Memory B cell (primary cell): ENCODE measurements around the gene RASSF6.
"Not testable (repeated sequence)": the region's sequence is repeated elsewhere in the genome, so short reads cannot be mapped to it uniquely, and the experiment has no call there.

Experiments used
- ATAC-seq: fragments of 150-1000 bp; cut with Tn5 transposase; 2 replicates; pipeline ENCODE4 v1.10.0; 2021; ENCODE audit warnings: low read depth, mild to moderate bottlenecking, moderate library complexity
- DNase-seq, 2 donors: peaks; one replicate each; pipeline ENCODE4 v3.0.0; 2022; ENCODE audit warnings: low spot score in 2 of 2
- H3K27ac Mint-ChIP-seq: one replicate; pipeline ENCODE4 v1.8.0; 2022; ENCODE audit warnings: mild to moderate bottlenecking, moderate library complexity, mixed read lengths
- H3K27me3 Mint-ChIP-seq: one replicate; pipeline ENCODE4 v1.8.0; 2022; ENCODE audit warnings: mixed read lengths
- H3K36me3 Mint-ChIP-seq: one replicate; pipeline ENCODE4 v1.8.0; 2022; ENCODE audit warnings: mild to moderate bottlenecking, mixed read lengths
- H3K4me1 Mint-ChIP-seq: one replicate; pipeline ENCODE4 v1.8.0; 2022; ENCODE audit warnings: mixed read lengths
- H3K4me3 Mint-ChIP-seq: one replicate; pipeline ENCODE4 v1.8.0; 2022; ENCODE audit warnings: mild to moderate bottlenecking, moderate library complexity, mixed read lengths
- H3K9me3 Mint-ChIP-seq: one replicate; pipeline ENCODE4 v1.8.0; 2022; ENCODE audit warnings: mixed read lengths

RASSF6 gene, protein sequence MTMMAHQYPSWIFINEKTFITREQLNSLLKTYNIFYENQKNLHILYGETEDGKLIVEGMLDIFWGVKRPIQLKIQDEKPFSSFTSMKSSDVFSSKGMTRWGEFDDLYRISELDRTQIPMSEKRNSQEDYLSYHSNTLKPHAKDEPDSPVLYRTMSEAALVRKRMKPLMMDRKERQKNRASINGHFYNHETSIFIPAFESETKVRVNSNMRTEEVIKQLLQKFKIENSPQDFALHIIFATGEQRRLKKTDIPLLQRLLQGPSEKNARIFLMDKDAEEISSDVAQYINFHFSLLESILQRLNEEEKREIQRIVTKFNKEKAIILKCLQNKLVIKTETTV

DNA sequence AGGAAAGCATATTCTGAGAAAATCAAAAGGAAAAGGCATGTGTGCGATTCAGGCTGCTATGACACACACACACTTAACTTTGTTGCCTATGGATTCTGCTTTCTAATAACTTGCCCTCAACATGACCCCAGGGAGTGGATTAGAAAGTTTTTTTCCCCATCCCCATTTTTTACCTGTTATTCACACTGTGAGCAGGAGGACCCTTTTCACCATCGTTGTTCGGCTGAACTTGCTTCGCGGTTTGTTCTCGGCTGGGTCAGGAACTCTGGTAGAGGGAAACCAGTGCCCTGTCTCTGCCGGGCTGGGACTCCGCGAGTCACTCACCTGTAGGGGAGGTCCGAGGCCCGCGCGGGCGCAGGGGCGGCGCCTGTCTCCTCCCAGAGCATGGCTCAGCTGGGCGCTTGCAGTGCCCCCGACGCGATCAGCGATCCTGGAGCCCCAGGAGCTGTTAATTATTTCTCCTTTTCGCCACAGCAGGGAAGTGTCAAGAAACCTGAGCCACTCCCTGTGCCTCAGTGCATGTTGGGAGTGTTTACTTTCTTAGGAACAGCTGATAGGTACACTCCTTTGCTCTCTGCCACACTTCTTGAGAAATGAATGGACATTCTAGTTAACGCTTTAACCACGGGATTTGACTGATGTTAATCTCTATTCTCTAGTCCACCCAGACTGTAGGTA lies at the start of gene RASSF6:
Gene RASSF6 (minus strand): TSS at position 322 of the 678 bp plus-strand sequence. CDS start 8,641 bp downstream, outside the sequence.
- Mint-ChIP-seq H3K36me3 (peaks cover under 1% of the 10 kb centered on the region), H3K27me3 (peaks cover 1% of the 10 kb centered on the region), H3K9me3 (no peaks in the 10 kb centered on the region), H3K4me1 (peaks cover 18% of the 10 kb centered on the region), H3K27ac (peak within 1 kb of the TSS; percentile 25), H3K4me3 (peak within 1 kb of the TSS; percentile 85)
- DNase-seq (peak in 1 of 2 donors; percentile 22), ATAC-seq (peak; percentile 95)

DNA sequence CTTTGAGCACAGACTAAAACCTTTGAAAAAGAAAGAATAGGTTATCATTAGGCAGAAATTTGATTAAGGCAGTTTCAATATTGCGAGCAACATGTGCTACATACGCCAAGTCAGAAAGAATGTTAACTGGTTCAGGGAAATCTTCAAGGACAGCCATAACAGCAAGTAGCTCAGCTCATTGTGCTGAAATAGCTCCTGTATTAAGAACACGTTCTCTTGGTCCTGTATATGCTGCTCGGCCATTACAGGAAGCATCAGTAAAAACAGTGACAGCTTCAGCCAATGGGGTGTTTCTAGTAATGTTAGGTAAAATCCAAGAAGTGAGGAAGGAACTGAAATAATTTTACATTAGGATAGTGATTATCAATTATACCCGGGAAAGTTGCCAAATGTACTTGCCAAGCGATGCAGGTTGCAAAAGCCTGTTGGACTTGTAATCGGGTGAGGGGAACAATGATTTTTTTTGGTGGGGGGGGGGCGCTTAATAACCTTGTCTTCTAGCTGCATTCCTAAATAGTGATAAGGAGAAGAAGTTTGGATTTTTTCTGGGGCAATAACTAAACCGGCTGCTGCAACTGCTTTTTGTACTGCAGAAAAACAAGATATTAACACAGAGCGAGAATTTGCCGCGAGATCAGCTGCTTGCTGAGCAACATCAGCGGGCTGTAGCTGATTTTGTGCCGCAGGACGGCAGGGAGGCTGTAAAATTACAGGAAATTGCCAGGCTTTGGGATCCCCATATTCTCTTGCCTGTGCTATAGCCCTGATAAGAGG lies 49.4 kb upstream of the RASSF6 start:
- no peak for DNase-seq
- ATAC-seq: no peak
- no peaks in the 10 kb centered on the region for H3K36me3 Mint-ChIP-seq
- no peak overlapping the region for H3K4me3 Mint-ChIP-seq
- H3K4me1 Mint-ChIP-seq: no peaks in the 10 kb centered on the region
- H3K27ac Mint-ChIP-seq: no peak overlapping the region
- H3K27me3 Mint-ChIP-seq: no peaks in the 10 kb centered on the region
- no peaks in the 10 kb centered on the region for H3K9me3 Mint-ChIP-seq

DNA sequence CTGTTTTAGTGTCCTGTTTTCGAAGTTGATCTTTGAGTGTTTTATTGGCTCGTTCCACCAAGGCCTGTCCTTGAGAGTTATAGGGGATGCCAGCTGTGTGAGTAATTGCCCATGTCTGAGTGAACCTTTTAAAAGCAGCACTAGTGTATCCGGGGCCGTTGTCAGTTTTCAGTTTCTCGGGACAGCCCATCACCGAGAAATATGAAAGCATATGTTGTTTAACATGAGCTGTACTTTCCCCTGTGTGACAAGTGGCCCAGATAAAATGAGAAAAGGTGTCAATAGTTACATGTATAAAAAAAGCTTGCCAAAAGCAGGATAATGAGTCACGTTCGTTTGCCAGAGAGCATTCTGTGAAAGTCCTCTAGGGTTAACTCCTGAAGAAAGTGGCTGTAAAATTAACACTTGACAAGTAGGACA lies 48.6 kb upstream of the RASSF6 start:
- Mint-ChIP-seq H3K36me3 (no peaks in the 10 kb centered on the region), H3K4me1 (no peaks in the 10 kb centered on the region), H3K4me3 (no peak overlapping the region), H3K27ac (no peak overlapping the region), H3K9me3 (no peaks in the 10 kb centered on the region), H3K27me3 (no peaks in the 10 kb centered on the region)
- DNase-seq (no peak), ATAC-seq (no peak)

DNA sequence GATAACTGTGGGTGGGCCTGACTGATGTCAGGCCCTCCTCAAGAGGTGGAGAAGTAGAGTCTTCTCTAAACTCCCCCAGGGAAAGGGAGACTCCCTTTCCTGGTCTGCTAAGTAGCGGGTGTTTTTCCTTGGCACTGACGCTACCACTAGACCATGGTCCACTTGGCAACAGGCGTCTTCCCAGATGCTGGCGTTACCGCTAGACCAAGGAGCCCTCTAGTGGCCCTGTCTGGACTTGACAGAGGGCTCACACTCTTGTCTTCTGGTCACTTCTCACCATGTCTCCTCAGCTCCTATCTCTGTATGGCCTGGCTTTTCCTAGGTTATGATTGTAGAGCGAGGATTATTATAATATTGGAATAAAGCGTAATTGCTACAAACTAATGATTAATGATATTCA lies 45.7 kb upstream of the RASSF6 start:
- not testable (repeated sequence) for DNase-seq, H3K4me3 Mint-ChIP-seq, H3K9me3 Mint-ChIP-seq, H3K36me3 Mint-ChIP-seq, H3K27ac Mint-ChIP-seq, H3K4me1 Mint-ChIP-seq, ATAC-seq, H3K27me3 Mint-ChIP-seq

DNA sequence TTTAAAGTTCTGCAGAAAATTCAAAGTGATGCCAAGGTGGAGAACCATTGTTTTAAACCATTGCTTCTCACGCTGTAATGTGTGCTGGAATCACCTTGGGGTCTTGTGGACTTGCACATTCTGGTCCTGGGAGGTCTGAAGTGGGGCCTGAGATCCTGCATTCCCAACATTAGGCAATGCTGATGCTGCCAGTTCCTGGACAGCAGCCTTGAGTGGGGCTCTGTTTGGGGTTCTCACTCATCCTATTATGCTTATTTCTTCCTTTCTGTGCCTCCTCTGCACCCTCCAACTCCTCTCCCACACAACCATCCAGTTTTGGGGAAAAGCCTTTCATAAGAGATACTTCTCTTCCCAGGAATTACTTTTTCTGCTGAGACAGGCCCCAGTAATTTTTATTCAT lies 44.2 kb upstream of the RASSF6 start:
- Mint-ChIP-seq H3K27me3 (no peaks in the 10 kb centered on the region), H3K4me1 (no peaks in the 10 kb centered on the region), H3K36me3 (no peaks in the 10 kb centered on the region), H3K27ac (no peak overlapping the region), H3K9me3 (no peaks in the 10 kb centered on the region), H3K4me3 (no peak overlapping the region)
- no peak for ATAC-seq
- DNase-seq: no peak

DNA sequence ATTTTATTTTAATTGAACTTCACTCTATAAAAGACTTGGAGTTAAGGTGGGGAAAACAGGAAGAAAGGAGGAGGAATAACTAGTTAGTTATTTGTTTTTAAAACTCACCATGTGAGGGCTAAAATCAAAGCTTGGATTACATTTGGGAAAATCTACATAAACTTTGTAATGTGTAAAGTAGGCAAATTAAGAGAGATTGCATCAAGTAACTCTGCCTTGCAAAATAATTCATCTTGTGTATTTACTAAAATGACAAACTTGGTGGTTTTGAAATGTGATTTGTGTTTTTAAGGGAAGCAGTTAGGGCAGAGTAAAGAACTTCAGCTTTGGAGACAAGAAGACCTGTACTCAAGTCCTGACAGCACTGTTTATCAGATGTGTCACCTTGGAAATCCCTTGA lies 43.3 kb upstream of the RASSF6 start:
- Mint-ChIP-seq H3K4me1 (no peaks in the 10 kb centered on the region), H3K27ac (no peak overlapping the region), H3K9me3 (no peaks in the 10 kb centered on the region), H3K27me3 (no peaks in the 10 kb centered on the region), H3K36me3 (no peaks in the 10 kb centered on the region), H3K4me3 (no peak overlapping the region)
- DNase-seq (no peak), ATAC-seq (no peak)

DNA sequence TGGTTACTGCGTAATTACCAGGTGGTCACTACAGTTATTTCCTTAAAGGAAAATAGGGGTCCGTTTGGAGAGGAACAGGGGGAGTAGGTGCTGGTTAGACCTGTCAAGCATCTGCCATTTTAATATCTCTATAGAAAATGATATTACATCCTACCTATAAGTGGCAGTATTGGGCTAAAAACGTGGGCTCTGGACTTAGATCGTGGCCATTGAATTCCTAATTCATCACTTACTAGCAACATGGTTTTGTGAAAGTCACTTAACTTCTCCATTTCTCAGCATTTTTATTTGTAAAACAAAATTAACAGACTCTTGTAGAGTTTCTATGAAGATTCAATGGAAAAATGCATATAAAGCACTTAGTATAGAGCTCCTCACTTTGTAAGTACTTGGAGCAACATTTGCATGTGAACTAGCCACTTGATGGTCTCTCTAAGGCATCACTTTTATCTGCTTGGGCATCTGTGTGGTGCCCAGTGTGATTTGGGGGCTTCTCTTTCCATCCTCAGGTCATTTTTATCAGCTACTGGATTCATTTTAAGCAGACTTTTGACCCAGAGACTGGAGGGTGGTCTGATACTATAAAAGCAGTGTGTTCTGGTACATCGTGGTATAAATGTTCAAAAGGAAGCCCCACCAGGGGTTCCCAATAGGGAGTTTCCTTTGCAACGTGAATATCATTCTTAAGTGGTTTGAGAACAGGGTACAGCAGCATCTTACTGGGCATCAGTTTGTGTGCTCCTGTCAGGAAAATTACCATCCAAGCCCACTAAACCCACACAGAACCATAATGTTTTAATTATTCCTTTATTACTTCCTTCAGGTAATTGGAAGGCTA lies 42.7 kb upstream of the RASSF6 start:
- ATAC-seq: peak; percentile 46
- Mint-ChIP-seq H3K4me3 (no peak overlapping the region), H3K27me3 (no peaks in the 10 kb centered on the region), H3K4me1 (no peaks in the 10 kb centered on the region), H3K27ac (no peak overlapping the region), H3K36me3 (no peaks in the 10 kb centered on the region), H3K9me3 (no peaks in the 10 kb centered on the region)
- DNase-seq: no peak

DNA sequence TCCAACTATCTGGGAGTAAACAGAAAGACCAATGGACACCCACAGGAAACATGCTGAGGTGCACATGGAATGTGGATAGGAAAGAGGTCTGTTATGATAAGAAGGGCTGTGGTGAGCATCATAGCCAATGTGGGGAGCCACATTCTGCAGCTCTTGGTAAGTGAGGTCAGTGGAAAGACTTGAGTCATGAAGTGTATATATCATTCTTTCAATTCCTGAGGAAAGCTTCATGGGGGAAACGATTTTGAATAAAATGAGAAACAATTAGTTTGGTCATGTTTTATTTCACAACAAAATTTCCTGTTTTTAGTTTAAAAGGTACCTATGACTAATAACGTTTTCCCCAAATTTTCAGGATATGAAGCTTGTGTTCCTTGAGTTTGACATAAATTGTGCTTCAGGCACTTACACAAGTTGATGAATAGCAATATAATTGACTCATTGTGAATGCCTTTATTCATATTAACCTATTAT lies 41.4 kb upstream of the RASSF6 start:
- DNase-seq (no peak), ATAC-seq (no peak)
- Mint-ChIP-seq H3K9me3 (no peaks in the 10 kb centered on the region), H3K4me1 (no peaks in the 10 kb centered on the region), H3K4me3 (no peak overlapping the region), H3K36me3 (no peaks in the 10 kb centered on the region), H3K27ac (no peak overlapping the region), H3K27me3 (no peaks in the 10 kb centered on the region)

DNA sequence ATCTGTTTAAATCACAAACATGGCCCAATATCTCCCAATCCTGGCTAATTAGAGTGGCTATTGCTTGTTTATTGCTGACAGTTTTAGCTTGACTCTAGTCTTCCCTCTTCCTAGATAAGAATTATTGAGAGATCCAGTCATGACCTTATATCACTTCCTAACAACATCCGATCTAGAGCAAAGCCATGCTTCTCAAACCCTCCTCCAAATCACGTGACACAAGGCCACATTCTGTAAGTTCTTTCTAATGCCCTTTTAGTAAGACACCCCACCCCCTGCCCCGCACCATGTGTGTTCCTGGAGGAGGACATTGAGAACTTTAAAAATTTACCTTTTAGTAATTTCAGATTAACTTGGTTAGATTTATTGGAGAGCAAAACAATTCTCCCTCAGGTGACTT lies 40.6 kb upstream of the RASSF6 start:
- Mint-ChIP-seq H3K27ac (no peak overlapping the region), H3K9me3 (no peaks in the 10 kb centered on the region), H3K36me3 (no peaks in the 10 kb centered on the region), H3K27me3 (no peaks in the 10 kb centered on the region), H3K4me1 (no peaks in the 10 kb centered on the region), H3K4me3 (no peak overlapping the region)
- ATAC-seq (no peak), DNase-seq (no peak)

DNA sequence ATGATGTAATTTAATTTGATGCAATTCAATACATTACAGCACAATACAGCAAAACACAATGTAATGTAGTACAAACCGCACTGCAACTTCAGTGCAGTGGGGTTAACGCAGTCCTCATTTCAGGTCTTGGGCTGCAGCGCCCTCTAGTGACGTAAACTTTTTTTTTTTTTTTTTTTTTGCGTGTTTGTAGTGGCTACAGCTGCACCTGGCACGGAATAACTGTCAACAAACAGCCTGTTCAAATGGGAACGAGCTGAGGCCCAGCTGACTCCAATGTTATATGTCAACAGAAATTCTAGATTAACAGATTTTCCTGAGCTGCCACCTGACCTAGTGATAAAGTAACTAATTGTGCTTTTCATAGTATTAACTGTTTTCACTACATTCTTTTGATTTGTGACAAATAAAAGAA lies 33.5 kb upstream of the RASSF6 start:
- no peak overlapping the region for H3K4me3 Mint-ChIP-seq
- no peak overlapping the region for H3K27ac Mint-ChIP-seq
- ATAC-seq (peak; percentile 73), DNase-seq (peak; percentile 15 to 20)
- no peaks in the 10 kb centered on the region for H3K9me3 Mint-ChIP-seq
- no peaks in the 10 kb centered on the region for H3K27me3 Mint-ChIP-seq
- H3K36me3 Mint-ChIP-seq: no peaks in the 10 kb centered on the region
- no peaks in the 10 kb centered on the region for H3K4me1 Mint-ChIP-seq

DNA sequence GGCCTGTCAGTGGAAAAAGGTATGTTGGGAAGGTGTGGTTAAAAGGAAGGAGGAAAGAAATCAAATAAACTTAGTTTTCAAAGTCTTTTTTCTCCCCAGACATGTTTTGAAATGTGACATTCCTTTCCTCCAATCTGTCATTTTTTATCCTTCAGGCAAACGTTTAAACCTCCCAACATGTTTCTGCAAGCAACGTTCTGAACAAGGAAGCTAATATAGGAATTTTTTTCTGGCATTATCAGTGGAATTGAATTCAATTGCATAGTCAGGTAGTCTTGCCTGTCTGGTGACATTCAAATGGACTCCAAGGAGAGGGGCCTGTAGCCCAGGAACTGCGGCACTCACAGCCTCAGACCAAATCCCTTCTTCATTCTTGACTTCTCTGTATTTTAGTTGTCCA lies 30.0 kb upstream of the RASSF6 start:
- H3K4me3 Mint-ChIP-seq: no peak overlapping the region
- no peak for ATAC-seq
- no peaks in the 10 kb centered on the region for H3K36me3 Mint-ChIP-seq
- no peak overlapping the region for H3K27ac Mint-ChIP-seq
- no peaks in the 10 kb centered on the region for H3K9me3 Mint-ChIP-seq
- no peaks in the 10 kb centered on the region for H3K4me1 Mint-ChIP-seq
- H3K27me3 Mint-ChIP-seq: no peaks in the 10 kb centered on the region
- no peak for DNase-seq

DNA sequence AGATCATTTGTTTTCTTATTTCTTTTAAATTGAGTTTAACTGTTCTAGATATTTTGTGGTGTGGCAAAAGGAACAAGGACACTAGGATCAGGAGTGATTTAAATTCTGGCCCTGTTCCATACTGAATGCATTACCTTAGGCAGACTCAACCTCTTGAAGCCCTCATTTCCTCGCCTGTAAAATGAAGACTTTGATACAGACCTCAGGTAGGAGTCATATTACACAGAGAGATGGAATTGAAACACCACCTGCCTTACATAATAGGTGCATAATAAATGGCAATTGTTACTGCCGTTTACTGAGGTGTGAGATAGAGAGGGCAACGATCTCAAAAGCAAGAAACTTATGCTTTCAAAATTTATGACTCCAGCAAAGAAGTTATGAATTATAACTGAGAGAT lies 28.2 kb upstream of the RASSF6 start:
- H3K27me3 Mint-ChIP-seq: no peaks in the 10 kb centered on the region
- no peak overlapping the region for H3K27ac Mint-ChIP-seq
- no peak overlapping the region for H3K4me3 Mint-ChIP-seq
- H3K9me3 Mint-ChIP-seq: peaks cover 6% of the 10 kb centered on the region
- ATAC-seq (no peak), DNase-seq (no peak)
- no peaks in the 10 kb centered on the region for H3K4me1 Mint-ChIP-seq
- no peaks in the 10 kb centered on the region for H3K36me3 Mint-ChIP-seq

DNA sequence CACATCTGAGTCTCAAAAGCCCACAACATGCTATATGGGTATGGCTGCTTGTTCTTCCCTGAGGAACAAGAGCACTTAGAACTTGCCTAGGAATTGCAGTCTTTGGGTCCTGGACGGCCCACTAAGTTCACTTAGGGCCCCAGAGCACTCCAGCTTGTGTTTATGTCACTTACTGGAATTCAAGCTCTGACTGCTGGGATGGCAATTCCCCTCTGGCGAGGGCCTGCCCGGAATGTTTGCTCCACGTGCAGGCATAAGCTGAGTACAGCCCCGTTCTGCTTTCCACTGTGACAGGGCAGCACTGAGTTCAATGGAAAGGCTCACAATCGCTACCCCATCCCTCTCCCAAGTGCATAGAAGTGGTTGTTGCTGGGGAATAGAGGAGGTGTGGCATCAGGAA lies 25.9 kb upstream of the RASSF6 start:
- H3K27me3 Mint-ChIP-seq: no peaks in the 10 kb centered on the region
- ATAC-seq: no peak
- H3K27ac Mint-ChIP-seq: no peak overlapping the region
- DNase-seq: no peak
- H3K4me3 Mint-ChIP-seq: no peak overlapping the region
- H3K9me3 Mint-ChIP-seq: peaks cover 6% of the 10 kb centered on the region
- H3K36me3 Mint-ChIP-seq: no peaks in the 10 kb centered on the region
- H3K4me1 Mint-ChIP-seq: no peaks in the 10 kb centered on the region
